Activated B cell treated with CpG ODN at 0.5 μM for 24 hours (primary cell): Measurements from ENCODE around the gene RICTOR. TPM values are rescaled to one million over a fixed set of nuclear protein-coding genes. Genes with fewer than 3 reads are reported as not detected.

ENCODE experiments used
- ATAC-seq: fragments of 200-7000 bp; cut with Tn5 transposase; one replicate; pipeline ENCODE4 v1.10.0; 2021; ENCODE audit warnings: low read depth, mild to moderate bottlenecking, moderate library complexity
- CTCF ChIA-PET: fragments of 350-600 bp; sonication (Branson Sonifier 250); formaldehyde crosslinking; loops from one replicate; lab custom pipeline; 2021; ENCODE audit warnings: antibody characterized with exemption; lab: Charles Lee
- POLR2A ChIA-PET: fragments of 350-600 bp; sonication (Branson Sonifier 250); formaldehyde crosslinking; loops from one replicate; lab custom pipeline; 2021; ENCODE audit warnings: antibody characterized with exemption; lab: Charles Lee
- DNase-seq: peaks from one replicate; pipeline ENCODE4 v3.0.0; 2022
- H3K27ac Mint-ChIP-seq: one replicate; pipeline ENCODE4 v1.8.0; 2020; ENCODE audit warnings: mixed read lengths
- H3K27me3 Mint-ChIP-seq: one replicate; pipeline ENCODE4 v1.8.0; 2021; ENCODE audit warnings: mixed read lengths
- H3K36me3 Mint-ChIP-seq: one replicate; pipeline ENCODE4 v1.8.0; 2021; ENCODE audit warnings: low read depth, mixed read lengths
- H3K4me1 Mint-ChIP-seq: one replicate; pipeline ENCODE4 v1.8.0; 2021; ENCODE audit warnings: mixed read lengths
- H3K4me3 Mint-ChIP-seq: one replicate; pipeline ENCODE4 v1.8.0; 2020; ENCODE audit warnings: mild to moderate bottlenecking, mixed read lengths
- H3K9me3 Mint-ChIP-seq: one replicate; pipeline ENCODE4 v1.8.0; 2020; ENCODE audit warnings: mixed read lengths
- intact Hi-C: fragments of 100-400 bp; cut with micrococcal nuclease; formaldehyde crosslinking; loops from one replicate; pipeline ENCODE4 v1.15.1; 2024
- total RNA-seq: library from RNA; stranded (reverse); gene quantifications from 2 replicates; pipeline ENCODE4 v1.2.3, GENCODE V29; 2022
- TF ChIP-seq, protein P1 (sequence below): fragments of 200-600 bp; IDR thresholded peaks from one replicate; pipeline ENCODE4 v1.8.0; 2022; ENCODE audit warnings: antibody characterized with exemption, mild to moderate bottlenecking

RICTOR gene
- total RNA-seq, 1 donor from 2014 or later = 51.8 TPM

GRCh38 chr5:38892363-38892762 lies 181.8 kb downstream of the RICTOR start:
- Mint-ChIP-seq H3K4me1 (no peaks in the 10 kb centered on the region), H3K9me3 (peaks cover 23% of the 10 kb centered on the region), H3K4me3 (no peak overlapping the region), H3K36me3 (no peaks in the 10 kb centered on the region), H3K27me3 (peaks cover 7% of the 10 kb centered on the region), H3K27ac (no peak overlapping the region)
- no peak for ATAC-seq
- DNase-seq = no peak
- intact Hi-C loops = no loop called here
- CTCF ChIA-PET = no interaction called here
- POLR2A ChIA-PET = no interaction called here
- TF ChIP-seq, protein P1, sequence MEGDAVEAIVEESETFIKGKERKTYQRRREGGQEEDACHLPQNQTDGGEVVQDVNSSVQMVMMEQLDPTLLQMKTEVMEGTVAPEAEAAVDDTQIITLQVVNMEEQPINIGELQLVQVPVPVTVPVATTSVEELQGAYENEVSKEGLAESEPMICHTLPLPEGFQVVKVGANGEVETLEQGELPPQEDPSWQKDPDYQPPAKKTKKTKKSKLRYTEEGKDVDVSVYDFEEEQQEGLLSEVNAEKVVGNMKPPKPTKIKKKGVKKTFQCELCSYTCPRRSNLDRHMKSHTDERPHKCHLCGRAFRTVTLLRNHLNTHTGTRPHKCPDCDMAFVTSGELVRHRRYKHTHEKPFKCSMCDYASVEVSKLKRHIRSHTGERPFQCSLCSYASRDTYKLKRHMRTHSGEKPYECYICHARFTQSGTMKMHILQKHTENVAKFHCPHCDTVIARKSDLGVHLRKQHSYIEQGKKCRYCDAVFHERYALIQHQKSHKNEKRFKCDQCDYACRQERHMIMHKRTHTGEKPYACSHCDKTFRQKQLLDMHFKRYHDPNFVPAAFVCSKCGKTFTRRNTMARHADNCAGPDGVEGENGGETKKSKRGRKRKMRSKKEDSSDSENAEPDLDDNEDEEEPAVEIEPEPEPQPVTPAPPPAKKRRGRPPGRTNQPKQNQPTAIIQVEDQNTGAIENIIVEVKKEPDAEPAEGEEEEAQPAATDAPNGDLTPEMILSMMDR = no peak

- TF ChIP-seq, protein P1 = no peak
- no peak overlapping the region for H3K4me3 Mint-ChIP-seq
- no peak for ATAC-seq
- H3K27ac Mint-ChIP-seq = no peak overlapping the region
- no peaks in the 10 kb centered on the region for H3K36me3 Mint-ChIP-seq
- ChIA-PET CTCF (no interaction called here), POLR2A (no interaction called here)
- H3K27me3 Mint-ChIP-seq = peaks cover 7% of the 10 kb centered on the region
- H3K4me1 Mint-ChIP-seq = no peaks in the 10 kb centered on the region
- peaks cover 23% of the 10 kb centered on the region for H3K9me3 Mint-ChIP-seq
- DNase-seq = no peak
- intact Hi-C loops = no loop called here
Measured at GRCh38 chr5:38891563-38891962, 182.6 kb downstream of the RICTOR start.

DNA sequence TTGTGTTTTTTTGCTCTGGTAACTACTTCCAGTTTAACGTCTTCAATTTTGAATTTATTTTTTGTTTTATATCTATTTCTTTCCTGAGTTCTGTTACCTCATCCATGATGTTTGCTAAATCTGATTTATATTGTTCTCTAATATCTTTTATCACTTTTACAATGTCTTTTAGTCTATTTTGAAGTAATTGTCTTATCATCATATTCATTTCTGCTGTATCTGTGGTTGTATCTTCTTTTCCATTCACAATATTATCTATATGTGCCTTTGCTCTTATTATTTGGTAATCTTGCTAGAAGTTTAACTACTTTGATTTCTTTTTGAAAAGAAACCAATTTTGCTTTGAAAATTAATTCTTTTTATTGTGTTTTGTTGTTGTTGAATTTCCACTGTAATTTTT lies 184.8 kb downstream of the RICTOR start:
- Mint-ChIP-seq H3K27ac (no peak overlapping the region), H3K4me3 (no peak overlapping the region), H3K27me3 (peaks cover 7% of the 10 kb centered on the region), H3K36me3 (no peaks in the 10 kb centered on the region), H3K9me3 (peaks cover 9% of the 10 kb centered on the region), H3K4me1 (no peaks in the 10 kb centered on the region)
- DNase-seq (no peak), ATAC-seq (no peak)
- ChIA-PET CTCF (no interaction called here), POLR2A (no interaction called here)
- intact Hi-C loops = no loop called here
- TF ChIP-seq, protein P1 = no peak

- DNase-seq (no peak), ATAC-seq (no peak)
- TF ChIP-seq, protein P1 = no peak
- CTCF ChIA-PET = no interaction called here
- POLR2A ChIA-PET = no interaction called here
- Mint-ChIP-seq H3K27me3 (peaks cover 7% of the 10 kb centered on the region), H3K27ac (no peak overlapping the region), H3K4me1 (no peaks in the 10 kb centered on the region), H3K9me3 (peaks cover 3% of the 10 kb centered on the region), H3K36me3 (no peaks in the 10 kb centered on the region), H3K4me3 (no peak overlapping the region)
- intact Hi-C loops = no loop called here
Measured at GRCh38 chr5:38888041-38888440, 186.2 kb downstream of the RICTOR start.

Other genes starting within 250 kb of the RICTOR start
- gene OSMR, start 228.4 kb downstream of the RICTOR start, total RNA-seq = 0.04 TPM in 1 of 2 replicates, not detected in the other
- gene FYB1, start 145.2 kb upstream of the RICTOR start, total RNA-seq = 0.55 and 0.56 TPM in 2 replicates